Measurements from ENCODE around the gene ZNF479. TPM values are rescaled to one million over a fixed set of nuclear protein-coding genes. Genes with fewer than 3 reads are reported as not detected.
"Not testable (repeated sequence)": the region's sequence is repeated elsewhere in the genome, so short reads cannot be mapped to it uniquely, and the experiment has no call there.

The ZNF479 gene
- total and polyA plus RNA-seq, 9 donors, result not detected

- H3K9me3 ChIP-seq, result no peaks in the 10 kb centered on the region
- 76 to 80% (median 77%) methylated on average over 17 to 21 of the region's 21 CpGs for WGBS, 3 donors
- H3K36me3 ChIP-seq, result no peaks in the 10 kb centered on the region
- TF ChIP-seq POLR2A (IDR thresholded peaks at IDR 0.05) (no peak), EP300 (IDR thresholded peaks at IDR 0.05) (no peak), CTCF (IDR thresholded peaks at IDR 0.05) (no peak)
- no peaks in the 10 kb centered on the region for H3K27me3 ChIP-seq
- H3K27ac ChIP-seq, result no peak overlapping the region
- intact Hi-C loops (cut with DNase I), result no loop called here
- H3K4me1 ChIP-seq (ENCODE audit: insufficient read depth), result no peaks in the 10 kb centered on the region
- DNase-seq, result peak in 1 of 5 donors; percentile 13
- no peak overlapping the region for H3K4me3 ChIP-seq
Observed at GRCh38 chr7:57177856-57178767, 45.9 kb upstream of the ZNF479 start.

- no peaks in the 10 kb centered on the region for H3K27me3 ChIP-seq
- H3K4me3 ChIP-seq, result no peak overlapping the region
- intact Hi-C loops (cut with DNase I), result no loop called here
- TF ChIP-seq CTCF (IDR thresholded peaks at IDR 0.05), result no peak
- TF ChIP-seq POLR2A (IDR thresholded peaks at IDR 0.05), result no peak
- H3K9me3 ChIP-seq, result no peaks in the 10 kb centered on the region
- no peaks in the 10 kb centered on the region for H3K36me3 ChIP-seq
- no peak for DNase-seq
- no peaks in the 10 kb centered on the region for H3K4me1 ChIP-seq (ENCODE audit: insufficient read depth)
- H3K27ac ChIP-seq, result no peak overlapping the region
- WGBS, 3 donors, result 82 to 88% (median 84%) methylated on average over 14 of the region's 14 CpGs
Observed at GRCh38 chr7:57176928-57177635, 44.8 kb upstream of the ZNF479 start.

- 74 to 80% (median 77%) methylated on average over 7 of the region's 7 CpGs for WGBS, 3 donors
- TF ChIP-seq EP300 (IDR thresholded peaks at IDR 0.05) (no peak), CTCF (IDR thresholded peaks at IDR 0.05) (no peak), POLR2A (IDR thresholded peaks at IDR 0.05) (no peak)
- no peaks in the 10 kb centered on the region for H3K4me1 ChIP-seq (ENCODE audit: insufficient read depth)
- no peaks in the 10 kb centered on the region for H3K27me3 ChIP-seq
- DNase-seq, result no peak
- H3K4me3 ChIP-seq, result no peak overlapping the region
- H3K9me3 ChIP-seq, result no peaks in the 10 kb centered on the region
- H3K36me3 ChIP-seq, result no peaks in the 10 kb centered on the region
- intact Hi-C loops (cut with DNase I), result no loop called here
- no peak overlapping the region for H3K27ac ChIP-seq
Observed at GRCh38 chr7:57165285-57165899, 33.2 kb upstream of the ZNF479 start.

GRCh38 chr7:57120123-57120784 lies 12.0 kb downstream of the ZNF479 start:
- H3K27me3 ChIP-seq; H3K36me3 ChIP-seq; H3K9me3 ChIP-seq; H3K27ac ChIP-seq; H3K4me1 ChIP-seq (ENCODE audit: insufficient read depth); H3K4me3 ChIP-seq; intact Hi-C loops (cut with DNase I); DNase-seq: not testable (repeated sequence)
- WGBS, 3 donors, result 68 to 76% (median 76%) methylated on average over 5 of the region's 5 CpGs

Measured in ovary (tissue), 9 donors.